HCT116 (cell line): ENCODE data around the gene RNF182. TPM values are rescaled to one million over a fixed set of nuclear protein-coding genes. Genes with fewer than 3 reads are reported as not detected.

Experiments
- ATAC-seq: fragments of 200-7000 bp; cut with Tn5 transposase; 2 replicates; pipeline ENCODE4 v1.9.1; 2020; ENCODE audit warnings: mild to moderate bottlenecking, moderate library complexity
- BruUV-seq: library from RNA; stranded (reverse); fragments of 400-500 nt; replicated peaks from 2 replicates; lab custom pipeline; 2021; lab: Mats Ljungman, UMichigan
- CTCF ChIA-PET: fragments of 300-600 bp; sonication (Branson Sonifier 250); formaldehyde crosslinking; loops from one replicate; lab custom pipeline; 2021; ENCODE audit warnings: antibody characterized with exemption; lab: Charles Lee
- POLR2A ChIA-PET: fragments of 300-600, 350-600 bp; sonication (Branson Sonifier 250); formaldehyde crosslinking; loops from one replicate; lab custom pipeline; 2021; ENCODE audit warnings: antibody characterized with exemption; lab: Charles Lee
- RAD21 ChIA-PET, 2 experiments: fragments of 300-600 bp; sonication (Branson Sonifier 250); formaldehyde crosslinking; loops; one replicate each; lab custom pipeline; 2023; ENCODE audit warnings: low total read pairs in 2 of 2; ENCODE audit not compliant: uncharacterized antibody in 2 of 2, unreplicated experiment in 2 of 2, low non-redundant PET in 1 of 2; lab: Charles Lee
- DNase-seq: peaks from one replicate; pipeline ENCODE4 v3.0.0-alpha.2; 2010; ENCODE audit warnings: low read depth, low spot score
- H2AFZ ChIP-seq: fragments of 200-600 bp; shearing (Covaris generic), sonication (generic); 2 replicates; pipeline ENCODE4 v1.6.1; 2017; ENCODE audit warnings: low read depth, mixed run types, mixed read lengths, antibody characterized with exemption, low read length; ENCODE audit not compliant: poor library complexity, severe bottlenecking
- H3K27ac ChIP-seq: 2 replicates; pipeline ENCODE4 v1.5.1; 2012; ENCODE audit warnings: low read depth, low read length
- H3K27me3 ChIP-seq: fragments of 200-600 bp; sonication (generic); 2 replicates; pipeline ENCODE4 v1.6.1; 2016; ENCODE audit warnings: mixed run types, low read length, mixed read lengths; ENCODE audit not compliant: insufficient read depth
- H3K36me3 ChIP-seq, 2 experiments: fragments of 200-500 bp in 1 of 2; fragments of 200-600 bp in 1 of 2; sonication (Bioruptor generic) in 1 of 2; sonication (generic) in 1 of 2; 2 replicates each; pipeline versions ENCODE4 v1.5.1 to v1.6.1; 2014 to 2016; ENCODE audit warnings: low read length in 2 of 2, inconsistent platforms in 1 of 2, mixed read lengths in 1 of 2, mixed run types in 1 of 2; ENCODE audit not compliant: insufficient read depth in 2 of 2, control insufficient read depth in 1 of 2
- H3K4me1 ChIP-seq, 2 experiments: fragments of 200-600 bp in 1 of 2; sonication (generic) in 1 of 2; 2 replicates each; pipeline versions ENCODE4 v1.5.1 to v1.6.1; 2012 to 2017; ENCODE audit warnings: low read length in 2 of 2, inconsistent platforms in 1 of 2, mild to moderate bottlenecking in 1 of 2, mixed read lengths in 1 of 2, mixed run types in 1 of 2, moderate library complexity in 1 of 2; ENCODE audit not compliant: insufficient read depth in 2 of 2, control insufficient read depth in 1 of 2
- H3K4me2 ChIP-seq: fragments of 200-600 bp; sonication (generic); 2 replicates; pipeline ENCODE4 v1.6.1; 2017; ENCODE audit warnings: mixed run types, low read length, mixed read lengths
- H3K4me3 ChIP-seq, 2 experiments: fragments of 200-600 bp in 1 of 2; sonication (generic) in 1 of 2; replicated peaks in 1 of 2; 2 replicates each; pipeline ENCODE4 v1.5.1; 2011 to 2016; ENCODE audit warnings: low read length in 2 of 2, control low read depth in 1 of 2, low read depth in 1 of 2, mild to moderate bottlenecking in 1 of 2, mixed read lengths in 1 of 2, mixed run types in 1 of 2
- H3K79me2 ChIP-seq: fragments of 200-600 bp; sonication (generic); 2 replicates; pipeline ENCODE4 v1.6.1; 2017; ENCODE audit warnings: mild to moderate bottlenecking, mixed run types, low read length, moderate library complexity, mixed read lengths; ENCODE audit not compliant: insufficient read depth
- H3K9ac ChIP-seq: fragments of 200-600 bp; sonication (generic); 2 replicates; pipeline ENCODE4 v1.6.1; 2016; ENCODE audit warnings: low read length, mixed read lengths
- H3K9me2 ChIP-seq: fragments of 200-600 bp; sonication (generic), shearing (Covaris generic); 2 replicates; pipeline ENCODE4 v1.6.1; 2017; ENCODE audit warnings: mixed run types, mild to moderate bottlenecking, moderate library complexity; ENCODE audit not compliant: insufficient read depth
- H3K9me3 ChIP-seq, 2 experiments: fragments of 200-500 bp in 1 of 2; fragments of 200-600 bp in 1 of 2; sonication (Bioruptor generic) in 1 of 2; sonication (generic) in 1 of 2; 2 replicates each; pipeline ENCODE4 v1.6.1; 2014 to 2017; ENCODE audit warnings: low read length in 2 of 2, mixed read lengths in 2 of 2, inconsistent platforms in 1 of 2, low read depth in 1 of 2, mild to moderate bottlenecking in 1 of 2, mixed run types in 1 of 2, moderate library complexity in 1 of 2; ENCODE audit not compliant: control insufficient read depth in 1 of 2, insufficient read depth in 1 of 2
- H4K20me1 ChIP-seq: fragments of 200-600 bp; sonication (generic), shearing (Covaris generic); 2 replicates; pipeline ENCODE4 v1.6.1; 2017; ENCODE audit warnings: mixed run types, mild to moderate bottlenecking, moderate library complexity; ENCODE audit not compliant: insufficient read depth
- CEBPB ChIP-seq: IDR thresholded peaks from 2 replicates; pipeline ENCODE4 v1.6.1; 2012; ENCODE audit warnings: low read depth
- EZH2 ChIP-seq: fragments of 200-600 bp; sonication (generic); IDR thresholded peaks from 2 replicates; pipeline ENCODE4 v1.6.1; 2017; ENCODE audit warnings: antibody characterized with exemption, mixed run types
- EZH2phosphoT487 ChIP-seq: fragments of 200-600 bp; IDR thresholded peaks from 2 replicates; pipeline ENCODE4 v1.6.1; 2018; ENCODE audit warnings: antibody characterized with exemption, borderline replicate concordance
- RAD21 ChIP-seq: IDR thresholded peaks from 2 replicates; pipeline ENCODE4 v1.6.1; 2012; ENCODE audit warnings: low read depth, mild to moderate bottlenecking
- REST ChIP-seq: IDR thresholded peaks from 2 replicates; pipeline ENCODE4 v1.6.1; 2012; ENCODE audit warnings: low read depth
- ZBTB33 ChIP-seq: IDR thresholded peaks from 2 replicates; pipeline ENCODE4 v1.6.1; 2011; ENCODE audit warnings: mild to moderate bottlenecking, low read length, moderate library complexity; ENCODE audit not compliant: insufficient replicate concordance; ENCODE audit errors: extremely low read depth
- ZNF274 ChIP-seq: fragments of 200-500 bp; sonication (Bioruptor generic); IDR thresholded peaks from 2 replicates; pipeline ENCODE4 v1.6.1; 2014; ENCODE audit warnings: mild to moderate bottlenecking, low read depth, low read length, inconsistent platforms
- intact Hi-C: fragments of 100-400 bp; cut with micrococcal nuclease; formaldehyde crosslinking; loops from 2 replicates; pipeline ENCODE4 v1.10.0; 2022
- total RNA-seq: library from RNA; stranded (reverse); gene quantifications from one replicate; pipeline ENCODE4 v1.2.1, GENCODE V29; 2021; ENCODE audit not compliant: unreplicated experiment

Gene RNF182
- total RNA-seq, 1 experiment from 2014 or later, result 6.5 TPM

GRCh38 chr6:13886949-13887348 is 37.8 kb upstream of the RNF182 start:
- Histone ChIP-seq H4K20me1 (no peaks in the 10 kb centered on the region), H3K4me2 (no peak overlapping the region), H2AFZ (no peak overlapping the region), H3K79me2 (no peaks in the 10 kb centered on the region), H3K36me3 (no peaks in the 10 kb centered on the region), H3K9me3 (no peaks in the 10 kb centered on the region), H3K9ac (no peak overlapping the region), H3K4me3 (no peak overlapping the region), H3K9me2 (no peaks in the 10 kb centered on the region; the same call in 1 of the 2 replicates), H3K4me1 (no peaks in the 10 kb centered on the region), H3K27me3 (no peaks in the 10 kb centered on the region), H3K27ac (no peak overlapping the region)
- TF ChIP-seq EZH2, result no peak
- no peak for TF ChIP-seq EZH2phosphoT487
- no peak for TF ChIP-seq REST
- TF ChIP-seq CEBPB, result no peak
- TF ChIP-seq RAD21, result no peak
- TF ChIP-seq ZNF274, result no peak
- TF ChIP-seq ZBTB33, result no peak
- CTCF ChIA-PET, result no interaction called here
- RAD21 ChIA-PET, result no interaction called here
- ATAC-seq, result no peak
- intact Hi-C loops, result no loop called here
- no peak for DNase-seq
- POLR2A ChIA-PET, result no interaction called here
- BruUV-seq, result no TSS peak
